Hepatocyte (in vitro differentiated cells): ENCODE measurements around the gene THOP1. TPM values are rescaled to one million over a fixed set of nuclear protein-coding genes. Genes with fewer than 3 reads are reported as not detected.

Source experiments
- DNase-seq: peaks from one replicate; pipeline ENCODE4 v3.0.0-alpha.2; 2016; ENCODE audit warnings: low spot score
- H2AFZ ChIP-seq: fragments of 200-600 bp; sonication (generic); 2 replicates; pipeline ENCODE4 v1.6.0; 2016; ENCODE audit warnings: antibody characterized with exemption, mild to moderate bottlenecking
- H3K27ac ChIP-seq: fragments of 200-600 bp; sonication (generic); 2 replicates; pipeline ENCODE4 v1.5.1; 2016; ENCODE audit warnings: mild to moderate bottlenecking
- H3K27me3 ChIP-seq: fragments of 200-600 bp; sonication (generic); 2 replicates; pipeline ENCODE4 v1.6.1; 2016
- H3K36me3 ChIP-seq: fragments of 200-600 bp; sonication (generic); replicated peaks from 2 replicates; pipeline ENCODE4 v1.5.1; 2016; ENCODE audit warnings: low read depth; ENCODE audit not compliant: insufficient read depth
- H3K4me1 ChIP-seq: fragments of 200-600 bp; sonication (generic); 2 replicates; pipeline ENCODE4 v1.5.1; 2016; ENCODE audit warnings: mild to moderate bottlenecking, moderate library complexity; ENCODE audit not compliant: insufficient read depth
- H3K4me2 ChIP-seq: fragments of 200-600 bp; sonication (generic); 2 replicates; pipeline ENCODE4 v1.6.0; 2016
- H3K4me3 ChIP-seq: fragments of 200-600 bp; sonication (generic); 2 replicates; pipeline ENCODE4 v1.5.1; 2016; ENCODE audit warnings: mild to moderate bottlenecking
- H3K79me2 ChIP-seq: fragments of 200-600 bp; sonication (generic); 2 replicates; pipeline ENCODE4 v1.6.0; 2017; ENCODE audit warnings: mild to moderate bottlenecking
- H3K9me2 ChIP-seq: fragments of 200-600 bp; sonication (generic); replicated peaks from 2 replicates; pipeline ENCODE4 v1.6.0; 2017; ENCODE audit warnings: mild to moderate bottlenecking; ENCODE audit not compliant: insufficient read depth
- H3K9me3 ChIP-seq: fragments of 200-600 bp; sonication (generic); 2 replicates; pipeline ENCODE4 v1.5.1; 2016; ENCODE audit warnings: low read depth, mild to moderate bottlenecking
- H4K20me1 ChIP-seq: fragments of 200-600 bp; sonication (generic); 2 replicates; pipeline ENCODE4 v1.6.0; 2016; ENCODE audit warnings: mild to moderate bottlenecking; ENCODE audit not compliant: insufficient read depth, poor library complexity, severe bottlenecking
- EZH2 ChIP-seq: fragments of 200-600 bp; sonication (generic); IDR thresholded peaks from 2 replicates; pipeline ENCODE4 v1.6.1; 2016; ENCODE audit warnings: antibody characterized with exemption, mild to moderate bottlenecking, borderline replicate concordance
- EZH2phosphoT487 ChIP-seq: fragments of 200-600 bp; sonication (generic); IDR thresholded peaks from one replicate; pipeline ENCODE4 v1.6.1; 2018; ENCODE audit warnings: antibody characterized with exemption, mild to moderate bottlenecking, low read depth, moderate library complexity; ENCODE audit not compliant: unreplicated experiment, severe bottlenecking
- WGBS: methylation state at CpG from one replicate; pipeline ENCODE4 v1.1.6; 2016; ENCODE audit warnings: low lambda C conversion rate; ENCODE audit errors: missing lambda C conversion rate; 5-methylcytosine and 5-hydroxymethylcytosine counted together
- polyA plus RNA-seq: library from polyadenylated mRNA; unstranded; fragments of >200 nt; fragmentation: Nextera tagmentation; extraction: Ambion mirVana; gene quantifications from 2 replicates; pipeline ENCODE4 v1.2.1, GENCODE V29; 2016
- total RNA-seq: library from RNA; depleted of rRNA; stranded (reverse); fragments of >200 nt; gene quantifications from 2 replicates; pipeline ENCODE4 v1.2.3, GENCODE V29; 2014
- TF ChIP-seq, protein P1 (sequence below): fragments of 200-600 bp; sonication (generic); IDR thresholded peaks from 2 replicates; pipeline ENCODE4 v1.5.1; 2016; ENCODE audit warnings: antibody characterized with exemption, mild to moderate bottlenecking; ENCODE audit not compliant: poor library complexity

THOP1 gene
- total and polyA plus RNA-seq, 2 experiments from 2014 or later, result 61.4 to 64.3 TPM

DNA sequence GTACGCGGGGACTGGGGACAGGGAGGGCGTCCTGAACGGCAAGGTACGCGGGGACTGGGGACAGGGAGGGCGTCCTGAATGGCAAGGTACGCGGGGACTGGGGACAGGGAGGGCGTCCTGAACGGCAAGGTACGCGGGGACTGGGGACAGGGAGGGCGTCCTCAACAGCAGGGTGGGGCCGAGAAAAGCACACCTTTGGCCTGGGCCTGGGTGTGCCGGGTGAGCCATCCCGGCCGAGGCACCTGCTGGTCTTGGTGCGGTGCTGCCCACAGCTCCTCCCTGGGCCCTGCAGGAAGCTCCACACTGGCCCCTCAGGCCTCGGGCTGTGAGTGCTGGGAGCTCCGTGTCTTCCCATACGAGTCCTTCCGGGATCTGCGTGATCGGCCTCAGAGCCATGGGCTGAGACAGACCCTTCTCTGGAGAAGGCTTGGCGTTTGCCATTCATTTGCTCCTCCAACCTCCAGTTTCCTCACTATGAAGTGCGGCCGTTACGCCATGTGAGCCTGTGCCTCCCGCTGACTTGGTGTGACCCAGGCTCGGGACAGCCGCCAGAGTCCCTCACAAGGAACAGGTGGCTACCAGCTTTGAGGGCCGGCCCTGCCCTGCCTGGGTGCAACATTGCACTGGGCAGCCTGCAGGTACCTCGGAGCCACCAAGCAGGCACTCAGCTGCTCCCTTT, 26.6 kb downstream of the THOP1 start:
- H3K27me3 ChIP-seq, result no peaks in the 10 kb centered on the region
- DNase-seq, result no peak
- no peak overlapping the region for H3K4me3 ChIP-seq
- H3K9me3 ChIP-seq, result no peaks in the 10 kb centered on the region
- H3K79me2 ChIP-seq, result no peaks in the 10 kb centered on the region
- H3K36me3 ChIP-seq, result no peaks in the 10 kb centered on the region
- TF ChIP-seq, protein P1, sequence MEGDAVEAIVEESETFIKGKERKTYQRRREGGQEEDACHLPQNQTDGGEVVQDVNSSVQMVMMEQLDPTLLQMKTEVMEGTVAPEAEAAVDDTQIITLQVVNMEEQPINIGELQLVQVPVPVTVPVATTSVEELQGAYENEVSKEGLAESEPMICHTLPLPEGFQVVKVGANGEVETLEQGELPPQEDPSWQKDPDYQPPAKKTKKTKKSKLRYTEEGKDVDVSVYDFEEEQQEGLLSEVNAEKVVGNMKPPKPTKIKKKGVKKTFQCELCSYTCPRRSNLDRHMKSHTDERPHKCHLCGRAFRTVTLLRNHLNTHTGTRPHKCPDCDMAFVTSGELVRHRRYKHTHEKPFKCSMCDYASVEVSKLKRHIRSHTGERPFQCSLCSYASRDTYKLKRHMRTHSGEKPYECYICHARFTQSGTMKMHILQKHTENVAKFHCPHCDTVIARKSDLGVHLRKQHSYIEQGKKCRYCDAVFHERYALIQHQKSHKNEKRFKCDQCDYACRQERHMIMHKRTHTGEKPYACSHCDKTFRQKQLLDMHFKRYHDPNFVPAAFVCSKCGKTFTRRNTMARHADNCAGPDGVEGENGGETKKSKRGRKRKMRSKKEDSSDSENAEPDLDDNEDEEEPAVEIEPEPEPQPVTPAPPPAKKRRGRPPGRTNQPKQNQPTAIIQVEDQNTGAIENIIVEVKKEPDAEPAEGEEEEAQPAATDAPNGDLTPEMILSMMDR, result no peak
- TF ChIP-seq EZH2 (no peak), EZH2phosphoT487 (no peak)
- WGBS, result 96% methylated on average over 17 of the region's 34 CpGs
- peak overlapping the region; percentile 55 for H3K27ac ChIP-seq
- H4K20me1 ChIP-seq, result no peaks in the 10 kb centered on the region
- H3K4me2 ChIP-seq, result no peak overlapping the region
- no peak overlapping the region for H2AFZ ChIP-seq
- no peaks in the 10 kb centered on the region for H3K9me2 ChIP-seq
- H3K4me1 ChIP-seq, result no peaks in the 10 kb centered on the region

DNA sequence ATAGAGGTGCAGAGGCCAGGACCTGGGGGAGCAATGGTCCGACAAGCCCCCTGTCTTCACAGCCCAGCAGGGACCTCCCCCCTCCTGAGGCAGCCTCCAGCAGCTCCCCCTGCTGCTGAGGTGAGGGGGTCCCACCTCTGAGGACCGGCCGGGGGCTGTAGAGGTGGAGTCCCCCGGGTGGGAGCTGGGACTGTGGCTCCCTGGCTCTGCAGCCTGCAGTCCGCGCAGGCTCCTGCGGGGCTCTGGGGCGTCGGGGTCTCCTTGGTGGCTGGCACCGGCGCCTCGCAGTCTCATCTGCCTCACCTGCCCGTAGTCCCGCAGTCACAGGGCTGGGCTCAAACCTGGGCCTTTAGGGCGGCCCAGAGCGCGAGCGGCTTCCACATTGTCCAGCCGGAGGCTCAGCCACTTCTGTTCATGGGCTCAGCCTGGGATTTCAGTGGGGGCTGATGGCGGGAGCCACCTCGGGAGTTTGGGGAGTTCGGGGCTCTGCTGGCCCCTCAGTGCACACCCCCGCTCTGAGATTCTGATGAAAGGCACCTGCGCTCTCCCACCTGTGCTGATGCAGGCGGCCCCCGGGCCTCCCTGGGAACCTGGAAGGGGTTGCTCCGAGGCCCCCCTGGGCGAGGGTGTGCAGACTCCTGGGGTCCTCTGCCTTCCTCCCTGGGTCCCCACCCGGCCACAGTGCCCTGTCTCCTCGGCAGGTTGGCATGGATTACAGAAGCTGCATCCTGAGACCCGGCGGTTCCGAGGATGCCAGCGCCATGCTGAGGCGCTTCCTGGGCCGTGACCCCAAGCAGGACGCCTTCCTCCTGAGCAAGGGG, 27.3 kb downstream of the THOP1 start:
- Histone ChIP-seq H3K4me2 (no peak overlapping the region), H4K20me1 (no peaks in the 10 kb centered on the region), H3K4me3 (no peak overlapping the region), H3K27me3 (no peaks in the 10 kb centered on the region), H3K79me2 (no peaks in the 10 kb centered on the region), H3K9me2 (no peaks in the 10 kb centered on the region), H3K4me1 (no peaks in the 10 kb centered on the region), H2AFZ (no peak overlapping the region), H3K9me3 (no peaks in the 10 kb centered on the region), H3K27ac (no peak overlapping the region), H3K36me3 (no peaks in the 10 kb centered on the region)
- no peak for TF ChIP-seq EZH2
- TF ChIP-seq EZH2phosphoT487, result no peak
- TF ChIP-seq, protein P1, result no peak
- WGBS, result 97% methylated on average over 35 of the region's 37 CpGs
- DNase-seq, result no peak

- H3K4me3 ChIP-seq, result no peak overlapping the region
- WGBS, result 76% methylated on average over 33 of the region's 35 CpGs
Observed at GRCh38 chr19:2813235-2814160, 28.2 kb downstream of the THOP1 start.

More at GRCh38 chr19:2813235-2814160, 28.2 kb downstream of the THOP1 start:
- H3K9me3 ChIP-seq, result no peaks in the 10 kb centered on the region
- no peaks in the 10 kb centered on the region for H3K36me3 ChIP-seq
- no peaks in the 10 kb centered on the region for H4K20me1 ChIP-seq
- TF ChIP-seq, protein P1, result no peak
- no peak for TF ChIP-seq EZH2phosphoT487
- TF ChIP-seq EZH2, result no peak
- no peak overlapping the region for H2AFZ ChIP-seq
- no peaks in the 10 kb centered on the region for H3K4me1 ChIP-seq
- no peak for DNase-seq
- H3K4me2 ChIP-seq, result no peak overlapping the region
- H3K27ac ChIP-seq, result no peak overlapping the region
- H3K79me2 ChIP-seq, result no peaks in the 10 kb centered on the region
- H3K9me2 ChIP-seq, result no peaks in the 10 kb centered on the region
- H3K27me3 ChIP-seq, result no peaks in the 10 kb centered on the region
